ENCODE results near the gene FKBP4. TPM values are rescaled to one million over a fixed set of nuclear protein-coding genes. Genes with fewer than 3 reads are reported as not detected.

FKBP4 gene
- total and polyA plus RNA-seq, 2 of the 13 experiments (the other 11 are each of a cell fraction or from before 2014, with no cell fraction given): 25.7 to 66.1 TPM

DNA sequence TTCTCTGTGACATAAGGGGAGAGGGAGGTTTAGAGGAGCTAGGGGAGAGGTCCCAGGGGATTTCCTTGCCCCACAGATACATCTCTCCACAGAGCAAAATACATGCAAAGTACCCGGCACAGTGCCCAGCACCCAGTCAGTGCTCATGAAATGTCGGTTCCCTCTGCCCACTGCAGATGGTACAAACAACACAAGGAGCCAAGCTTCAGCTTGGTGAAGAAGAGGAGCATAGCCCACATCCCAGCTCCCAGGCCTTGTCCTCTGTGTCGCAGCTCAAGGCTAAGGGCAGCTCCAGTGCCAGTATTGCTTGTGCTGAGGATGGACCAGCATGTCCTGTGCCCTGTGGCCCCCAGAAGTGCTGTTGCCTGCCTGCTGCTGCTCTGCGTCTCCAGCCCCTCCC, 35.0 kb upstream of the FKBP4 start (continued):
- TF ChIP-seq, protein P1, sequence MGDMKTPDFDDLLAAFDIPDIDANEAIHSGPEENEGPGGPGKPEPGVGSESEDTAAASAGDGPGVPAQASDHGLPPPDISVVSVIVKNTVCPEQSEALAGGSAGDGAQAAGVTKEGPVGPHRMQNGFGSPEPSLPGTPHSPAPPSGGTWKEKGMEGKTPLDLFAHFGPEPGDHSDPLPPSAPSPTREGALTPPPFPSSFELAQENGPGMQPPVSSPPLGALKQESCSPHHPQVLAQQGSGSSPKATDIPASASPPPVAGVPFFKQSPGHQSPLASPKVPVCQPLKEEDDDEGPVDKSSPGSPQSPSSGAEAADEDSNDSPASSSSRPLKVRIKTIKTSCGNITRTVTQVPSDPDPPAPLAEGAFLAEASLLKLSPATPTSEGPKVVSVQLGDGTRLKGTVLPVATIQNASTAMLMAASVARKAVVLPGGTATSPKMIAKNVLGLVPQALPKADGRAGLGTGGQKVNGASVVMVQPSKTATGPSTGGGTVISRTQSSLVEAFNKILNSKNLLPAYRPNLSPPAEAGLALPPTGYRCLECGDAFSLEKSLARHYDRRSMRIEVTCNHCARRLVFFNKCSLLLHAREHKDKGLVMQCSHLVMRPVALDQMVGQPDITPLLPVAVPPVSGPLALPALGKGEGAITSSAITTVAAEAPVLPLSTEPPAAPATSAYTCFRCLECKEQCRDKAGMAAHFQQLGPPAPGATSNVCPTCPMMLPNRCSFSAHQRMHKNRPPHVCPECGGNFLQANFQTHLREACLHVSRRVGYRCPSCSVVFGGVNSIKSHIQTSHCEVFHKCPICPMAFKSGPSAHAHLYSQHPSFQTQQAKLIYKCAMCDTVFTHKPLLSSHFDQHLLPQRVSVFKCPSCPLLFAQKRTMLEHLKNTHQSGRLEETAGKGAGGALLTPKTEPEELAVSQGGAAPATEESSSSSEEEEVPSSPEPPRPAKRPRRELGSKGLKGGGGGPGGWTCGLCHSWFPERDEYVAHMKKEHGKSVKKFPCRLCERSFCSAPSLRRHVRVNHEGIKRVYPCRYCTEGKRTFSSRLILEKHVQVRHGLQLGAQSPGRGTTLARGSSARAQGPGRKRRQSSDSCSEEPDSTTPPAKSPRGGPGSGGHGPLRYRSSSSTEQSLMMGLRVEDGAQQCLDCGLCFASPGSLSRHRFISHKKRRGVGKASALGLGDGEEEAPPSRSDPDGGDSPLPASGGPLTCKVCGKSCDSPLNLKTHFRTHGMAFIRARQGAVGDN (CRISPR knock-in tag; IDR thresholded peaks at IDR 0.05): no peak

DNA sequence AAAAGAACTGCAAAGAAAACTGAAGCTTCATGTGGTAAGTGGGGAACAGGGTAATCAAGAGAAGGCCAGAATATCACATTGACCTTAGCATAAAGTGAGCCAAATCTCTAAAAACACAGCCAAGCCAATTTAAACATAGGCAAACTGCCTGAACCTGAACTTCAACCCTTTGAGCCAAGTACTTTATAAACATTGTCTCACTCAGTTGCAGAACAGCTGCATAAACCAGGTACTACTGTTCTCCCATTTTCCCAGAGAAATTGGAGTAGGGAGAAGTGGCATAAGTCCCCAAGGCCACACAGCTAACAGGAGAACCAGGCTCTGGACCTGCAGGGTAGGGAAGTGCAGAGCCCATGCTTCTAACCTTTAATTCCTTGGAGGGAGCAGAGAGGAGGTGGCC, 30.4 kb upstream of the FKBP4 start:
- no peaks in the 10 kb centered on the region for H3K9me3 ChIP-seq (ENCODE audit: low read length)
- no peak overlapping the region for H3K9ac ChIP-seq (ENCODE audit: insufficient read depth, low read depth, low read length)
- ChIA-PET CTCF (ENCODE audit: low intra/inter-chr PET ratio, low total read pairs) (no interaction called here), POLR2A (no interaction called here)
- peaks cover 3 to 17% of the 10 kb centered on the region in 2 experiments; a peak in 4 of 5 replicates for H3K27me3 ChIP-seq (ENCODE audit: control insufficient read depth in 1 of 2, insufficient read depth in 2 of 2, low read length in 2 of 2)
- BruUV-seq (replicated peaks): no TSS peak
- no peak overlapping the region for H3K4me3 ChIP-seq (replicated peaks in 1 of 3; ENCODE audit: insufficient read depth in 1 of 3, low read depth in 2 of 3, low read length in 3 of 3)
- H3K27ac ChIP-seq (ENCODE audit: extremely low read length, insufficient read depth, low read length): no peak overlapping the region
- DNase-seq (ENCODE audit: low spot score) (no peak), FAIRE-seq (no peak), ATAC-seq (no peak)
- H3K4me2 ChIP-seq (ENCODE audit: low read depth, low read length): no peak overlapping the region
- intact Hi-C loops (cut with micrococcal nuclease; ENCODE audit: unreplicated experiment): no loop called here
- no peak overlapping the region for H2AFZ ChIP-seq (ENCODE audit: low read length)
- H4K20me1 ChIP-seq (ENCODE audit: insufficient read depth, low read length): no peaks in the 10 kb centered on the region
- no peaks in the 10 kb centered on the region for H3K4me1 ChIP-seq (ENCODE audit: insufficient read depth, low read length)
- no peaks in the 10 kb centered on the region for H3K36me3 ChIP-seq (replicated peaks in 1 of 2; ENCODE audit: control insufficient read depth in 1 of 2, insufficient read depth in 2 of 2, low read length in 2 of 2)
- in situ Hi-C loops (cut with HindIII; ENCODE audit: extremely low pct_ligation_motif_present, low pct_unique_long_range_greater_than_20kb): no loop called here
- no peaks in the 10 kb centered on the region for H3K79me2 ChIP-seq (ENCODE audit: insufficient read depth, low read length)
- no peak for TF ChIP-seq ZNF597 (CRISPR knock-in tag; IDR thresholded peaks at IDR 0.05)
- no peak for TF ChIP-seq HNRNPLL (IDR thresholded peaks at IDR 0.05; ENCODE audit: low read depth, low read length, poor library complexity, severe bottlenecking)
- TF ChIP-seq ZKSCAN8 (CRISPR knock-in tag; IDR thresholded peaks at IDR 0.05; ENCODE audit: borderline replicate concordance): no peak
- TF ChIP-seq, protein P2, sequence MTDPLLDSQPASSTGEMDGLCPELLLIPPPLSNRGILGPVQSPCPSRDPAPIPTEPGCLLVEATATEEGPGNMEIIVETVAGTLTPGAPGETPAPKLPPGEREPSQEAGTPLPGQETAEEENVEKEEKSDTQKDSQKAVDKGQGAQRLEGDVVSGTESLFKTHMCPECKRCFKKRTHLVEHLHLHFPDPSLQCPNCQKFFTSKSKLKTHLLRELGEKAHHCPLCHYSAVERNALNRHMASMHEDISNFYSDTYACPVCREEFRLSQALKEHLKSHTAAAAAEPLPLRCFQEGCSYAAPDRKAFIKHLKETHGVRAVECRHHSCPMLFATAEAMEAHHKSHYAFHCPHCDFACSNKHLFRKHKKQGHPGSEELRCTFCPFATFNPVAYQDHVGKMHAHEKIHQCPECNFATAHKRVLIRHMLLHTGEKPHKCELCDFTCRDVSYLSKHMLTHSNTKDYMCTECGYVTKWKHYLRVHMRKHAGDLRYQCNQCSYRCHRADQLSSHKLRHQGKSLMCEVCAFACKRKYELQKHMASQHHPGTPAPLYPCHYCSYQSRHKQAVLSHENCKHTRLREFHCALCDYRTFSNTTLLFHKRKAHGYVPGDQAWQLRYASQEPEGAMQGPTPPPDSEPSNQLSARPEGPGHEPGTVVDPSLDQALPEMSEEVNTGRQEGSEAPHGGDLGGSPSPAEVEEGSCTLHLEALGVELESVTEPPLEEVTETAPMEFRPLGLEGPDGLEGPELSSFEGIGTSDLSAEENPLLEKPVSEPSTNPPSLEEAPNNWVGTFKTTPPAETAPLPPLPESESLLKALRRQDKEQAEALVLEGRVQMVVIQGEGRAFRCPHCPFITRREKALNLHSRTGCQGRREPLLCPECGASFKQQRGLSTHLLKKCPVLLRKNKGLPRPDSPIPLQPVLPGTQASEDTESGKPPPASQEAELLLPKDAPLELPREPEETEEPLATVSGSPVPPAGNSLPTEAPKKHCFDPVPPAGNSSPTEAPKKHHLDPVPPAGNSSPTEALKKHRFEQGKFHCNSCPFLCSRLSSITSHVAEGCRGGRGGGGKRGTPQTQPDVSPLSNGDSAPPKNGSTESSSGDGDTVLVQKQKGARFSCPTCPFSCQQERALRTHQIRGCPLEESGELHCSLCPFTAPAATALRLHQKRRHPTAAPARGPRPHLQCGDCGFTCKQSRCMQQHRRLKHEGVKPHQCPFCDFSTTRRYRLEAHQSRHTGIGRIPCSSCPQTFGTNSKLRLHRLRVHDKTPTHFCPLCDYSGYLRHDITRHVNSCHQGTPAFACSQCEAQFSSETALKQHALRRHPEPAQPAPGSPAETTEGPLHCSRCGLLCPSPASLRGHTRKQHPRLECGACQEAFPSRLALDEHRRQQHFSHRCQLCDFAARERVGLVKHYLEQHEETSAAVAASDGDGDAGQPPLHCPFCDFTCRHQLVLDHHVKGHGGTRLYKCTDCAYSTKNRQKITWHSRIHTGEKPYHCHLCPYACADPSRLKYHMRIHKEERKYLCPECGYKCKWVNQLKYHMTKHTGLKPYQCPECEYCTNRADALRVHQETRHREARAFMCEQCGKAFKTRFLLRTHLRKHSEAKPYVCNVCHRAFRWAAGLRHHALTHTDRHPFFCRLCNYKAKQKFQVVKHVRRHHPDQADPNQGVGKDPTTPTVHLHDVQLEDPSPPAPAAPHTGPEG (CRISPR knock-in tag; IDR thresholded peaks at IDR 0.05): no peak
- TF ChIP-seq ZNF235 (CRISPR knock-in tag; IDR thresholded peaks at IDR 0.05; ENCODE audit: borderline replicate concordance): no peak
- no peak for TF ChIP-seq ZBTB10 (CRISPR knock-in tag; IDR thresholded peaks at IDR 0.05; ENCODE audit: borderline replicate concordance)

All from HepG2 (cell line).